Activated CD8-positive, alpha-beta memory T cell treated with anti-CD3 and anti-CD28 coated beads for 36 hours (primary cell): ENCODE measurements around the gene HLA-G. TPM values are rescaled to one million over a fixed set of nuclear protein-coding genes. Genes with fewer than 3 reads are reported as not detected.
"Not testable (repeated sequence)": the region's sequence is repeated elsewhere in the genome, so short reads cannot be mapped to it uniquely, and the experiment has no call there.

ENCODE experiments used
- CTCF ChIA-PET: fragments of 350-600 bp; sonication (Branson Sonifier 250); formaldehyde crosslinking; loops from one replicate; lab custom pipeline; 2021; ENCODE audit warnings: antibody characterized with exemption; lab: Charles Lee
- POLR2A ChIA-PET: fragments of 350-600 bp; sonication (Branson Sonifier 250); formaldehyde crosslinking; loops from one replicate; lab custom pipeline; 2021; ENCODE audit warnings: antibody characterized with exemption; lab: Charles Lee
- total RNA-seq, 2 experiments: library from RNA; stranded (reverse); gene quantifications; one replicate each; pipeline ENCODE4 v1.2.3, GENCODE V29; 2021

Gene HLA-G
- total RNA-seq, 2 experiments from 2014 or later = 0.32 to 0.59 TPM

GRCh38 chr6:29853245-29853644 is 25.6 kb downstream of the HLA-G start:
- ChIA-PET CTCF (interaction anchor here (1.1 to 1.3 kb wide), 2 partner anchors 111 to 114 kb away, joined by 3 read pairs; no protein-coding TSS in a partner anchor), POLR2A (no interaction called here)

- POLR2A ChIA-PET = no interaction called here
- CTCF ChIA-PET = no interaction called here
Measured at GRCh38 chr6:29858006-29858405, 30.4 kb downstream of the HLA-G start.

- CTCF ChIA-PET = interaction anchor here (0.7 to 1.2 kb wide), 2 partner anchors 13 to 351 kb away, joined by 3 read pairs; no protein-coding TSS in a partner anchor
- POLR2A ChIA-PET = interaction anchor here (0.6 kb wide), 2 partner anchors 115 to 1558 kb away, joined by 3 read pairs; no protein-coding TSS in a partner anchor
Measured at GRCh38 chr6:29861521-29862255, 34.1 kb downstream of the HLA-G start.

GRCh38 chr6:29864037-29864810 is 36.6 kb downstream of the HLA-G start:
- POLR2A ChIA-PET = interaction anchor here (0.5 kb wide), 1 partner anchor 14 kb away, joined by 4 read pairs; no protein-coding TSS in a partner anchor
- CTCF ChIA-PET = no interaction called here

GRCh38 chr6:29865631-29866030 is 38.0 kb downstream of the HLA-G start:
- ChIA-PET POLR2A (no interaction called here), CTCF (interaction anchor here (1.1 to 1.8 kb wide), 2 partner anchors 10 to 111 kb away, joined by 3 to 4 read pairs; no protein-coding TSS in a partner anchor)

- POLR2A ChIA-PET = no interaction called here
- CTCF ChIA-PET = interaction anchor here (0.9 kb wide), 1 partner anchor 19 kb away, joined by 3 read pairs; no protein-coding TSS in a partner anchor
Measured at GRCh38 chr6:29870104-29870503, 42.5 kb downstream of the HLA-G start.

- ChIA-PET CTCF (no interaction called here), POLR2A (no interaction called here)
Measured at GRCh38 chr6:29872791-29873190, 45.2 kb downstream of the HLA-G start.

- POLR2A ChIA-PET = no interaction called here
- CTCF ChIA-PET = no interaction called here
Measured at GRCh38 chr6:29875257-29875656, 47.6 kb downstream of the HLA-G start.

- POLR2A ChIA-PET = not testable (repeated sequence)
Measured at GRCh38 chr6:29875734-29876133, 48.1 kb downstream of the HLA-G start.

More at GRCh38 chr6:29875734-29876133, 48.1 kb downstream of the HLA-G start:
- CTCF ChIA-PET = not testable (repeated sequence)

Other genes starting within 250 kb of the HLA-G start
- not detected for gene OR2H2, start 242.7 kb upstream of the HLA-G start, total RNA-seq
- gene GABBR1, start 194.6 kb upstream of the HLA-G start, total RNA-seq = 10 to 100 TPM in 1 of 2 experiments, 1 to 10 TPM in 1; 9.6 to 11.3 TPM
- gene MOG, start 170.7 kb upstream of the HLA-G start, total RNA-seq = not detected
- 10 to 100 TPM; 10.8 to 10.9 TPM for gene ZFP57, start 146.7 kb upstream of the HLA-G start, total RNA-seq
- 100 to 1,000 TPM; 135 to 136 TPM for gene HLA-F, start 104.4 kb upstream of the HLA-G start, total RNA-seq
- 1,000 to 10,000 TPM; 1,039 to 1,049 TPM for gene HLA-A, start 114.7 kb downstream of the HLA-G start, total RNA-seq
- 10 to 100 TPM; 49.6 to 52.7 TPM for gene POLR1H, start 233.4 kb downstream of the HLA-G start, total RNA-seq
- gene PPP1R11, start 239.4 kb downstream of the HLA-G start, total RNA-seq = 10 to 100 TPM; 55.8 to 58.8 TPM
- gene RNF39, start 247.9 kb downstream of the HLA-G start, total RNA-seq = not detected